ENCODE data around the gene MRPL39.

Gene MRPL39

GRCh38 chr21:25555492-25555891 lies 51.8 kb downstream of the MRPL39 start:
- DNase-seq (ENCODE audit: low read depth, low spot score): no peak
- Histone ChIP-seq H3K9me3 (ENCODE audit: insufficient read depth, low read length) (no peaks in the 10 kb centered on the region), H3K4me3 (ENCODE audit: insufficient read length, low read depth) (no peak overlapping the region), H3K27me3 (ENCODE audit: insufficient read depth, insufficient read length) (no peaks in the 10 kb centered on the region), H3K4me1 (ENCODE audit: insufficient read depth, insufficient read length) (no peaks in the 10 kb centered on the region), H3K9ac (ENCODE audit: insufficient read length, low read depth) (no peak overlapping the region), H3K36me3 (ENCODE audit: insufficient read depth, insufficient read length, low read length) (no peaks in the 10 kb centered on the region)
- TF ChIP-seq YY1 (IDR thresholded peaks at IDR 0.05; ENCODE audit: insufficient read depth, insufficient read length): no peak
- no peak for TF ChIP-seq SUZ12 (IDR thresholded peaks at IDR 0.05; ENCODE audit: extremely low read depth, insufficient read depth, insufficient read length)
- no peak for TF ChIP-seq ZNF274 (IDR thresholded peaks at IDR 0.05; ENCODE audit: low read depth, low read length)

GRCh38 chr21:25552856-25553255 lies 54.4 kb downstream of the MRPL39 start:
- no peaks in the 10 kb centered on the region for H3K9me3 ChIP-seq (ENCODE audit: insufficient read depth, low read length)
- H3K4me1 ChIP-seq (ENCODE audit: insufficient read depth, insufficient read length): no peaks in the 10 kb centered on the region
- H3K27me3 ChIP-seq (ENCODE audit: insufficient read depth, insufficient read length): no peaks in the 10 kb centered on the region
- H3K9ac ChIP-seq (ENCODE audit: insufficient read length, low read depth): no peak overlapping the region
- TF ChIP-seq YY1 (IDR thresholded peaks at IDR 0.05; ENCODE audit: insufficient read depth, insufficient read length) (no peak), SUZ12 (IDR thresholded peaks at IDR 0.05; ENCODE audit: extremely low read depth, insufficient read depth, insufficient read length) (no peak), ZNF274 (IDR thresholded peaks at IDR 0.05; ENCODE audit: low read depth, low read length) (no peak)
- no peak for DNase-seq (ENCODE audit: low read depth, low spot score)
- H3K4me3 ChIP-seq (ENCODE audit: insufficient read length, low read depth): no peak overlapping the region
- no peaks in the 10 kb centered on the region for H3K36me3 ChIP-seq (ENCODE audit: insufficient read depth, insufficient read length, low read length)

- Histone ChIP-seq H3K4me1 (ENCODE audit: insufficient read depth, insufficient read length) (no peaks in the 10 kb centered on the region), H3K4me3 (ENCODE audit: insufficient read length, low read depth) (no peak overlapping the region), H3K36me3 (ENCODE audit: insufficient read depth, insufficient read length, low read length) (no peaks in the 10 kb centered on the region), H3K9me3 (ENCODE audit: insufficient read depth, low read length) (no peaks in the 10 kb centered on the region), H3K9ac (ENCODE audit: insufficient read length, low read depth) (no peak overlapping the region), H3K27me3 (ENCODE audit: insufficient read depth, insufficient read length) (no peaks in the 10 kb centered on the region)
- DNase-seq (ENCODE audit: low read depth, low spot score): no peak
- TF ChIP-seq ZNF274 (IDR thresholded peaks at IDR 0.05; ENCODE audit: low read depth, low read length): no peak
- no peak for TF ChIP-seq YY1 (IDR thresholded peaks at IDR 0.05; ENCODE audit: insufficient read depth, insufficient read length)
- no peak for TF ChIP-seq SUZ12 (IDR thresholded peaks at IDR 0.05; ENCODE audit: extremely low read depth, insufficient read depth, insufficient read length)
These were observed 55.7 kb downstream of the MRPL39 start for GRCh38 chr21:25551569-25551968.

- H3K9ac ChIP-seq (ENCODE audit: insufficient read length, low read depth): no peak overlapping the region
- H3K9me3 ChIP-seq (ENCODE audit: insufficient read depth, low read length): no peaks in the 10 kb centered on the region
- no peak for DNase-seq (ENCODE audit: low read depth, low spot score)
- no peak for TF ChIP-seq SUZ12 (IDR thresholded peaks at IDR 0.05; ENCODE audit: extremely low read depth, insufficient read depth, insufficient read length)
- no peaks in the 10 kb centered on the region for H3K36me3 ChIP-seq (ENCODE audit: insufficient read depth, insufficient read length, low read length)
- H3K4me3 ChIP-seq (ENCODE audit: insufficient read length, low read depth): no peak overlapping the region
- H3K27me3 ChIP-seq (ENCODE audit: insufficient read depth, insufficient read length): no peaks in the 10 kb centered on the region
- H3K4me1 ChIP-seq (ENCODE audit: insufficient read depth, insufficient read length): no peaks in the 10 kb centered on the region
These were observed 56.7 kb downstream of the MRPL39 start for GRCh38 chr21:25550352-25551120.

GRCh38 chr21:25541042-25541441 lies 66.2 kb downstream of the MRPL39 start:
- H3K9me3 ChIP-seq (ENCODE audit: insufficient read depth, low read length): peaks cover 28% of the 10 kb centered on the region; the same call in 1 of the 2 replicates
- H3K27me3 ChIP-seq (ENCODE audit: insufficient read depth, insufficient read length): no peaks in the 10 kb centered on the region
- H3K4me1 ChIP-seq (ENCODE audit: insufficient read depth, insufficient read length): no peaks in the 10 kb centered on the region
- peaks cover 11% of the 10 kb centered on the region for H3K36me3 ChIP-seq (ENCODE audit: insufficient read depth, insufficient read length, low read length)
- TF ChIP-seq ZNF274 (IDR thresholded peaks at IDR 0.05; ENCODE audit: low read depth, low read length) (no peak), YY1 (IDR thresholded peaks at IDR 0.05; ENCODE audit: insufficient read depth, insufficient read length) (no peak), SUZ12 (IDR thresholded peaks at IDR 0.05; ENCODE audit: extremely low read depth, insufficient read depth, insufficient read length) (no peak)
- H3K9ac ChIP-seq (ENCODE audit: insufficient read length, low read depth): no peak overlapping the region
- H3K4me3 ChIP-seq (ENCODE audit: insufficient read length, low read depth): no peak overlapping the region
- no peak for DNase-seq (ENCODE audit: low read depth, low spot score)

- H3K9me3 ChIP-seq (ENCODE audit: insufficient read depth, low read length): peaks cover 27% of the 10 kb centered on the region; the same call in 1 of the 2 replicates
- no peak overlapping the region for H3K4me3 ChIP-seq (ENCODE audit: insufficient read length, low read depth)
- no peak overlapping the region for H3K9ac ChIP-seq (ENCODE audit: insufficient read length, low read depth)
- H3K36me3 ChIP-seq (ENCODE audit: insufficient read depth, insufficient read length, low read length): peaks cover 11% of the 10 kb centered on the region
- H3K4me1 ChIP-seq (ENCODE audit: insufficient read depth, insufficient read length): no peaks in the 10 kb centered on the region
- DNase-seq (ENCODE audit: low read depth, low spot score): no peak
- TF ChIP-seq ZNF274 (IDR thresholded peaks at IDR 0.05; ENCODE audit: low read depth, low read length): no peak
- TF ChIP-seq YY1 (IDR thresholded peaks at IDR 0.05; ENCODE audit: insufficient read depth, insufficient read length): no peak
- TF ChIP-seq SUZ12 (IDR thresholded peaks at IDR 0.05; ENCODE audit: extremely low read depth, insufficient read depth, insufficient read length): no peak
- H3K27me3 ChIP-seq (ENCODE audit: insufficient read depth, insufficient read length): no peaks in the 10 kb centered on the region
These were observed 67.7 kb downstream of the MRPL39 start for GRCh38 chr21:25539606-25540005.

GRCh38 chr21:25537174-25537573 lies 70.1 kb downstream of the MRPL39 start:
- Histone ChIP-seq H3K9me3 (ENCODE audit: insufficient read depth, low read length) (peaks cover 19% of the 10 kb centered on the region; the same call in 1 of the 2 replicates), H3K4me1 (ENCODE audit: insufficient read depth, insufficient read length) (no peaks in the 10 kb centered on the region), H3K27me3 (ENCODE audit: insufficient read depth, insufficient read length) (no peaks in the 10 kb centered on the region), H3K36me3 (ENCODE audit: insufficient read depth, insufficient read length, low read length) (peaks cover 11% of the 10 kb centered on the region), H3K9ac (ENCODE audit: insufficient read length, low read depth) (no peak overlapping the region), H3K4me3 (ENCODE audit: insufficient read length, low read depth) (no peak overlapping the region)
- no peak for DNase-seq (ENCODE audit: low read depth, low spot score)
- TF ChIP-seq ZNF274 (IDR thresholded peaks at IDR 0.05; ENCODE audit: low read depth, low read length) (no peak), SUZ12 (IDR thresholded peaks at IDR 0.05; ENCODE audit: extremely low read depth, insufficient read depth, insufficient read length) (no peak), YY1 (IDR thresholded peaks at IDR 0.05; ENCODE audit: insufficient read depth, insufficient read length) (no peak)
